Esophagus muscularis mucosa (tissue), 3 donors: ENCODE measurements around the gene GPC5.

Source experiments
- POLR2A ChIP-seq: fragments of 450-650 bp; IDR thresholded peaks from one replicate; pipeline ENCODE4 v1.6.1; 2017; ENCODE audit warnings: antibody characterized with exemption, moderate library complexity, mild to moderate bottlenecking, low read depth
- TF ChIP-seq, protein P1 (sequence below), 3 experiments: fragments of 200-600 bp in 2 of 3; fragments of 450-650 bp in 1 of 3; sonication (generic) in 2 of 3; IDR thresholded peaks; one replicate each; pipeline ENCODE4 v1.5.1; 2017 to 2019; ENCODE audit warnings: antibody characterized with exemption in 3 of 3, mild to moderate bottlenecking in 2 of 3, moderate library complexity in 1 of 3

DNA sequence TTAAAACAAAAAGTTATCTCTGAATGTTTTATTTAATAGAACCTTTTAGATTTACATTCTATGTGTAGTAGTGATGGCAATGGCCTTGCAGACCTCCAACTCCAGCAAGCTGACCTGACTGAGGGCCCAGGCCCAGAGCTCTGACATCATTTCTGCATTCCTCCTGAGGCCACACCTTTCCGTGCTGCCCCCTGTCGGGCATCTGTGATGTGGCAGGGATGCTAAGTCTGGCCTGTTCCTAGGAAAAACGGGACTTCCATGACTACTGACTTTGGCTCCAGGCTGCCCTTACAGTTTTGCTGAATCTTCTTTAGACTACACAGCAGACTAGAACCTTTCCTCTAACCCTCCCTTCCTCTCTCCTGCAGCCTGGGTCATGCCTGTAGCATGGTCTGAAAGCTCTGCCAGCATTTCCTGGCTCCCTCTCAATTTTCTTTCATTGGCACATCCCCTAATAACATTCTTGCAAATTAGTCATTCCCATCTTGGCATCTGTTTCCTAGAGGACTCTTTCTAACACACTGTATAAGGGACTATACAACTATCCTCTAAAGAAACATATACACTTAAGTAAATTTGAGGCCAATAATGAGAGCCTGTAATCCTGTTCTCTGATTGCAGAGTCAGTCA is 249.1 kb downstream of the GPC5 start:
- TF ChIP-seq, protein P1, sequence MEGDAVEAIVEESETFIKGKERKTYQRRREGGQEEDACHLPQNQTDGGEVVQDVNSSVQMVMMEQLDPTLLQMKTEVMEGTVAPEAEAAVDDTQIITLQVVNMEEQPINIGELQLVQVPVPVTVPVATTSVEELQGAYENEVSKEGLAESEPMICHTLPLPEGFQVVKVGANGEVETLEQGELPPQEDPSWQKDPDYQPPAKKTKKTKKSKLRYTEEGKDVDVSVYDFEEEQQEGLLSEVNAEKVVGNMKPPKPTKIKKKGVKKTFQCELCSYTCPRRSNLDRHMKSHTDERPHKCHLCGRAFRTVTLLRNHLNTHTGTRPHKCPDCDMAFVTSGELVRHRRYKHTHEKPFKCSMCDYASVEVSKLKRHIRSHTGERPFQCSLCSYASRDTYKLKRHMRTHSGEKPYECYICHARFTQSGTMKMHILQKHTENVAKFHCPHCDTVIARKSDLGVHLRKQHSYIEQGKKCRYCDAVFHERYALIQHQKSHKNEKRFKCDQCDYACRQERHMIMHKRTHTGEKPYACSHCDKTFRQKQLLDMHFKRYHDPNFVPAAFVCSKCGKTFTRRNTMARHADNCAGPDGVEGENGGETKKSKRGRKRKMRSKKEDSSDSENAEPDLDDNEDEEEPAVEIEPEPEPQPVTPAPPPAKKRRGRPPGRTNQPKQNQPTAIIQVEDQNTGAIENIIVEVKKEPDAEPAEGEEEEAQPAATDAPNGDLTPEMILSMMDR (IDR thresholded peaks at IDR 0.05), result peak in 1 of 3 experiments; percentile 26
- no peak for TF ChIP-seq POLR2A
